OCI-M1 (cell line): ENCODE results near the gene TNIK.
A peak's percentile ranks its signal among the peaks of the same experiment; 100 is the strongest.

Experiments
- DNase-seq: peaks from one replicate; lab custom pipeline; 2025; lab: John Stamatoyannopoulos, UW

TNIK gene

GRCh38 chr3:171163101-171164066 lies 296.8 kb downstream of the TNIK start:
- peak; percentile 46 for DNase-seq

- no peak for DNase-seq
Observed at GRCh38 chr3:171160325-171160724, 299.9 kb downstream of the TNIK start.

GRCh38 chr3:171159822-171160157 lies 300.4 kb downstream of the TNIK start:
- no peak for DNase-seq

- peak; percentile 29 for DNase-seq
Observed at GRCh38 chr3:171159024-171159821, 301.0 kb downstream of the TNIK start.

GRCh38 chr3:171157980-171158379 lies 302.2 kb downstream of the TNIK start:
- no peak for DNase-seq

GRCh38 chr3:171157286-171157685 lies 302.9 kb downstream of the TNIK start:
- no peak for DNase-seq

- DNase-seq: peak; percentile 35
Observed at GRCh38 chr3:171156401-171157010, 303.7 kb downstream of the TNIK start.

GRCh38 chr3:171155122-171155700 lies 305.0 kb downstream of the TNIK start:
- no peak for DNase-seq

- DNase-seq: no peak
Observed at GRCh38 chr3:171150945-171151344, 309.3 kb downstream of the TNIK start.

- DNase-seq: no peak
Observed at GRCh38 chr3:171149526-171150116, 310.6 kb downstream of the TNIK start.

- DNase-seq: no peak
Observed at GRCh38 chr3:171145798-171146197, 314.4 kb downstream of the TNIK start.

- DNase-seq: no peak
Observed at GRCh38 chr3:171142985-171143384, 317.2 kb downstream of the TNIK start.

GRCh38 chr3:171140246-171140645 lies 320.0 kb downstream of the TNIK start:
- DNase-seq: no peak

GRCh38 chr3:171138027-171138426 lies 322.2 kb downstream of the TNIK start:
- DNase-seq: no peak

- DNase-seq: no peak
Observed at GRCh38 chr3:171135549-171135948, 324.7 kb downstream of the TNIK start.

- no peak for DNase-seq
Observed at GRCh38 chr3:171133796-171134569, 326.2 kb downstream of the TNIK start.

- DNase-seq: no peak
Observed at GRCh38 chr3:171133337-171133736, 326.9 kb downstream of the TNIK start.

GRCh38 chr3:171132873-171133272 lies 327.3 kb downstream of the TNIK start:
- DNase-seq: no peak

GRCh38 chr3:171129827-171130226 lies 330.4 kb downstream of the TNIK start:
- peak; percentile 2 for DNase-seq

GRCh38 chr3:171127611-171128010 lies 332.6 kb downstream of the TNIK start:
- no peak for DNase-seq
